HEK293T (cell line): Measurements from ENCODE around the gene MAFF.

Experiments
- FOXM1 ChIP-seq: fragments of 450-650 bp; IDR thresholded peaks from 2 replicates; pipeline ENCODE4 v1.6.1; 2017; ENCODE audit warnings: mild to moderate bottlenecking, borderline replicate concordance
- SP1 ChIP-seq: fragments of 450-650 bp; IDR thresholded peaks from 2 replicates; pipeline ENCODE4 v1.6.1; 2017

DNA sequence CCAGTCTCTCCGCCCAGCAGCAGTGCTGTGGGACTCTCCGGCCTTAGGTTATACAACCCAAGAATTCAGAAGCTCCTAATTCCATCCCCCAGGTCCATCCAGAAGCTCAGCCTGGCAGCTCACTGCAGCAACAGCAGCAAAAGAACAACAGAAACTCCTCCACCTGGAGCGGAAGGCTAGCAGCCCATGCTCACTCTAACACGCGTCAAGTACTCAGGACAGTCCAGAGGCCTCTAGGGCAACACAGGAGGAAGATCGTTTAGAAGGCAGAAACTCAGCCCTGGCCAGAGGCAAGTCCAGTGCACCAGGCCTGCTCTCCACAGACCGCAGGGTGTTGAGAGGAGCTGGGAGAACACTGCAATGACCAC, 37.3 kb upstream of the MAFF start:
- no peak for TF ChIP-seq FOXM1
- no peak for TF ChIP-seq SP1
